Measurements from ENCODE around the gene FARP1.

DNA sequence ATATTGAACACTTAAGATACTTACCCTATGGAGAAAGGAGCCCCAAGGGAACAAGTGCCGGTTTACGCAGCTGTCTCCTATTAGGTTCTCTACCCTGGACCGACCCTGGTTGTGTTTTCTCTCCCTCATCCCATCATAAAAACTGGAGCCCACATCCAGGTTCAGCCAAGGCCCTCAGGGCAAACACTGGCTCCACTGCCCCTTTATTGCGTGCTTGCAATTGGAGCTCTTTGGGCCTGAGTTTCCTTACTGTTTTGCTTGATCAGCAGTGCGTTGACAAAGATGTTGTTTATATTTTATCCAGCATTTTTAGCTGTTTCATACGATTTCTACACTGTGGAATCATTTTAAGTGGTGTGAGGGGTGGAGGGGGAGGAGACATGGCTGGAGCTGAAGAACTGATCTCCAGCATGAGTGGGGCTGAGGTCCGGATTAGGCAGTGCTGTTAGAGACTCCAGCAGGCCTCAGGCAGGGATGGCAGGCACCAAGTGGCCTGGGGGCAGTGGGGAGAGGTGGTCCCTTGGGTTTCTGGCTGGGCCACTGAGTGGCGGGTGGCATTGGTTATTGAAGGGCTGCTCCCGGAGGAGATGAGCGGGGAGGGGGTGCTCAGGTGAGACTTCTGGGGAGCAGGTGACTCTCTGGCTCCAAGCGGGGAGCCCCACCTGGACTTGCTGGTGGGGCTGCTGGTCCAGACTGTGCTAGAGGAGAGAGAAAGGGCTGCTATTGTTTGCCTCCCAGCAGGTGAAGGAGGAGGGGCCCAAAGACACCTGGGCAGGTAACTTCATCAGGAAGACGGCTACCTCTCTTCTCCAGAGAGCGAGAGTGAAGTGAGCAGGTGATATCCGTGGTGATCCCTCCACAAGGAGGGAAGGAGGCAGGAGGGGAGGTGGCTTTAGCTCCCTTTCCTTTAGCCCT lies 96.5 kb downstream of the FARP1 start:
- TF ChIP-seq, protein P1, sequence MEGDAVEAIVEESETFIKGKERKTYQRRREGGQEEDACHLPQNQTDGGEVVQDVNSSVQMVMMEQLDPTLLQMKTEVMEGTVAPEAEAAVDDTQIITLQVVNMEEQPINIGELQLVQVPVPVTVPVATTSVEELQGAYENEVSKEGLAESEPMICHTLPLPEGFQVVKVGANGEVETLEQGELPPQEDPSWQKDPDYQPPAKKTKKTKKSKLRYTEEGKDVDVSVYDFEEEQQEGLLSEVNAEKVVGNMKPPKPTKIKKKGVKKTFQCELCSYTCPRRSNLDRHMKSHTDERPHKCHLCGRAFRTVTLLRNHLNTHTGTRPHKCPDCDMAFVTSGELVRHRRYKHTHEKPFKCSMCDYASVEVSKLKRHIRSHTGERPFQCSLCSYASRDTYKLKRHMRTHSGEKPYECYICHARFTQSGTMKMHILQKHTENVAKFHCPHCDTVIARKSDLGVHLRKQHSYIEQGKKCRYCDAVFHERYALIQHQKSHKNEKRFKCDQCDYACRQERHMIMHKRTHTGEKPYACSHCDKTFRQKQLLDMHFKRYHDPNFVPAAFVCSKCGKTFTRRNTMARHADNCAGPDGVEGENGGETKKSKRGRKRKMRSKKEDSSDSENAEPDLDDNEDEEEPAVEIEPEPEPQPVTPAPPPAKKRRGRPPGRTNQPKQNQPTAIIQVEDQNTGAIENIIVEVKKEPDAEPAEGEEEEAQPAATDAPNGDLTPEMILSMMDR (IDR thresholded peaks at IDR 0.05; ENCODE audit: insufficient read depth, low read depth, low read length): no peak
- no peak for TF ChIP-seq EZH2 (IDR thresholded peaks at IDR 0.05; ENCODE audit: insufficient read depth, low read length)

Measured in astrocyte (in vitro differentiated cells and primary cell).